ENCODE measurements around the gene MCCD1. TPM values are rescaled to one million over a fixed set of nuclear protein-coding genes. Genes with fewer than 3 reads are reported as not detected.
A peak's percentile ranks its signal among the peaks of the same experiment; 100 is the strongest.
"Not testable (repeated sequence)": the region's sequence is repeated elsewhere in the genome, so short reads cannot be mapped to it uniquely, and the experiment has no call there.

The MCCD1 gene
- total RNA-seq = not detected
- not detected for polyA plus RNA-seq

GRCh38 chr6:31528821-31529328 lies at the start of gene MCCD1:
MCCD1 (plus strand) TSS chr6:31528962; CDS start chr6:31529015, 53 bp downstream.
- POLR2A ChIA-PET = interaction anchor here (1.8 kb wide), 1 partner anchor 12 kb away, joined by 12 read pairs; the partner anchor contains the start of gene DDX39B
- H3K27ac Mint-ChIP-seq = peak within 1 kb of the TSS in 4 of 8 donors; percentile 9 to 54 (median 36)
- no peak within 1 kb of the TSS for H3K4me3 Mint-ChIP-seq
- H3K9me3 ChIP-seq (ENCODE audit: low read length) = no peaks in the 10 kb centered on the region
- CTCF ChIA-PET = interaction anchor here (0.8 to 1.3 kb wide), 2 partner anchors 12 to 32 kb away, joined by 3 to 5 read pairs; partner anchors contain the start of gene DDX39B
- H3K4me1 ChIP-seq (ENCODE audit: insufficient read depth, low read length) = no peaks in the 10 kb centered on the region
- H3K9me3 Mint-ChIP-seq = no peaks in the 10 kb centered on the region
- peaks cover 5 to 47% (median 16%) of the 10 kb centered on the region in 3 donors for H3K36me3 Mint-ChIP-seq
- peaks cover 31% of the 10 kb centered on the region for H3K36me3 ChIP-seq (ENCODE audit: insufficient read depth, low read length)
- no peak within 1 kb of the TSS for H3K4me3 ChIP-seq (ENCODE audit: low read length)
- no peak for DNase-seq
- H3K4me1 Mint-ChIP-seq = peaks cover 12 to 21% (median 18%) of the 10 kb centered on the region in 3 donors
- H3K27me3 Mint-ChIP-seq = no peaks in the 10 kb centered on the region
- no peak within 1 kb of the TSS for H3K27ac ChIP-seq (ENCODE audit: low read depth, low read length)
- H3K27me3 ChIP-seq (ENCODE audit: insufficient read depth, low read length, poor library complexity, severe bottlenecking) = no peaks in the 10 kb centered on the region

- no peaks in the 10 kb centered on the region for H3K9me3 ChIP-seq (ENCODE audit: low read length)
- H3K4me1 ChIP-seq (ENCODE audit: insufficient read depth, low read length) = no peaks in the 10 kb centered on the region
- no peaks in the 10 kb centered on the region for H3K27me3 Mint-ChIP-seq
- CTCF ChIA-PET = no interaction called here
- peaks cover 23 to 40% (median 26%) of the 10 kb centered on the region in 3 donors for H3K4me1 Mint-ChIP-seq
- no peak overlapping the region for H3K4me3 ChIP-seq (ENCODE audit: low read length)
- H3K36me3 Mint-ChIP-seq = peaks cover 0 to 5% (median 1%) of the 10 kb centered on the region in 3 donors
- POLR2A ChIA-PET = no interaction called here
- H3K36me3 ChIP-seq (ENCODE audit: insufficient read depth, low read length) = no peaks in the 10 kb centered on the region
- no peaks in the 10 kb centered on the region for H3K27me3 ChIP-seq (ENCODE audit: insufficient read depth, low read length, poor library complexity, severe bottlenecking)
- no peaks in the 10 kb centered on the region for H3K9me3 Mint-ChIP-seq
- H3K27ac ChIP-seq (ENCODE audit: low read depth, low read length) = no peak overlapping the region
- H3K4me3 Mint-ChIP-seq = no peak overlapping the region
- H3K27ac Mint-ChIP-seq = peak overlapping the region in 4 of 8 donors; percentile 64 to 82 (median 74)
- no peak for DNase-seq
Observed at GRCh38 chr6:31479151-31479932, 49.4 kb upstream of the MCCD1 start.

DNA sequence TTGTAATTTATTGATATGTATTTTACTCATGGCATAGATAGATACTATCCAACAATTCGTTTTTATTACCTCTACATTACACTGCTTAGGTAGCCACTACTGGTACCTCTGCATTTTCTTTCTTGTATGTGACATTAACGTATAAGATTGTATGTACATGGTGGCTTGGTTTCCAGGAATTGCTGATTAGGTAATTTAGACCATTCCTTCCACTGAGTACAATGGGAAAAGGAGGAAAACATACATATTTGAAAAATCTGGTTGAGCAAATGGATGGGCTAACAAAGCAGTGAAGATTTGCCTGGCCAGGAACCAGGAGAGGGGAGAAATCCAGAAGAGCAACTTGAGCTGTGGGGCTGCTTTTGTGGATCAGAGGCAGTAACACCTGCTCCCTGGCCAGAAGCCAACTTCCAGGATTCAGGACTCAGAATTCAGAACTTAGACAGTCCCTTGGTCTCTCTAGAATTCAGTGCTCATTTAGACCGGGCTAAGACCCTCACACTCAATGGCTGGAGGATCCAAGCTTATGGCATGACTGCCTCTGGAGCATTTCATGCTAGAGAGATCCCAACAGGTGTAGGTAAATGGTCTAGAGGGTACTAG lies 48.7 kb upstream of the MCCD1 start:
- H3K4me3 Mint-ChIP-seq = no peak overlapping the region
- Histone ChIP-seq H3K4me1 (ENCODE audit: insufficient read depth, low read length) (no peaks in the 10 kb centered on the region), H3K4me3 (ENCODE audit: low read length) (no peak overlapping the region), H3K27me3 (ENCODE audit: insufficient read depth, low read length, poor library complexity, severe bottlenecking) (no peaks in the 10 kb centered on the region), H3K36me3 (ENCODE audit: insufficient read depth, low read length) (no peaks in the 10 kb centered on the region), H3K27ac (ENCODE audit: low read depth, low read length) (no peak overlapping the region), H3K9me3 (ENCODE audit: low read length) (no peaks in the 10 kb centered on the region)
- H3K27me3 Mint-ChIP-seq = no peaks in the 10 kb centered on the region
- no peak for DNase-seq
- ChIA-PET POLR2A (no interaction called here), CTCF (no interaction called here)
- H3K9me3 Mint-ChIP-seq = no peaks in the 10 kb centered on the region
- H3K36me3 Mint-ChIP-seq = peaks cover 0 to 2% (median 1%) of the 10 kb centered on the region in 3 donors
- peaks cover 17 to 33% (median 20%) of the 10 kb centered on the region in 3 donors for H3K4me1 Mint-ChIP-seq
- H3K27ac Mint-ChIP-seq = peak overlapping the region in 3 of 8 donors; percentile 1 to 61 (median 60)

GRCh38 chr6:31480574-31480973 lies 48.2 kb upstream of the MCCD1 start:
- Mint-ChIP-seq H3K36me3 (peaks cover 0 to 1% (median 0%) of the 10 kb centered on the region in 3 donors), H3K27me3 (no peaks in the 10 kb centered on the region), H3K4me3 (no peak overlapping the region), H3K4me1 (peaks cover 12 to 27% (median 14%) of the 10 kb centered on the region in 3 donors), H3K9me3 (no peaks in the 10 kb centered on the region), H3K27ac (no peak overlapping the region)
- ChIA-PET CTCF (no interaction called here), POLR2A (no interaction called here)
- Histone ChIP-seq H3K4me1 (ENCODE audit: insufficient read depth, low read length) (no peaks in the 10 kb centered on the region), H3K4me3 (ENCODE audit: low read length) (no peak overlapping the region), H3K9me3 (ENCODE audit: low read length) (no peaks in the 10 kb centered on the region), H3K27ac (ENCODE audit: low read depth, low read length) (no peak overlapping the region), H3K36me3 (ENCODE audit: insufficient read depth, low read length) (no peaks in the 10 kb centered on the region), H3K27me3 (ENCODE audit: insufficient read depth, low read length, poor library complexity, severe bottlenecking) (no peaks in the 10 kb centered on the region)
- no peak for DNase-seq

GRCh38 chr6:31483392-31483791 lies 45.4 kb upstream of the MCCD1 start:
- CTCF ChIA-PET = interaction anchor here (0.7 to 1.5 kb wide), 4 partner anchors 9 to 41 kb away, joined by 3 to 4 read pairs (median 4); no protein-coding TSS in a partner anchor
- no peaks in the 10 kb centered on the region for H3K9me3 Mint-ChIP-seq

DNA sequence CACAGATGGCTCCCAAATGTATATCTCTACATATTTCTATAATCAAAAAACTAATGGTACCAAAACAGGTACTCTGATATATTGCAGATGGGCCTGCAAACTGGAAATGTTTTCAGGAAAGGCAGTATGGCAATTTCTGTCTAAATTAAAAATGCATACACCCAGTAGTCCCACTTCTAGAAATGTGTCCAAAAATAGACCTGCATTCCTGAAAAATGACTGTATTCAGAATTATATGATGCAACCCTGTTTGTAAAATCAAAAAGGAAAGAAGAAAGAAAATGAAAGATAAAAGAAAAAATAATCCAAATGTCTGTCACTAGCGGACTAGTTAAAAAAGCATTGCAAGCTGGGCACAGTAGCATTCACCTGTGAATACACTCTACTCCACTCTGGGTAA lies 43.7 kb upstream of the MCCD1 start:
- Mint-ChIP-seq H3K36me3 (peaks cover 0 to 2% (median 1%) of the 10 kb centered on the region in 3 donors), H3K27me3 (no peaks in the 10 kb centered on the region), H3K4me3 (no peak overlapping the region), H3K27ac (no peak overlapping the region), H3K4me1 (peaks cover 0 to 2% (median 1%) of the 10 kb centered on the region in 3 donors), H3K9me3 (no peaks in the 10 kb centered on the region)
- ChIA-PET POLR2A (no interaction called here), CTCF (no interaction called here)
- Histone ChIP-seq H3K27ac (ENCODE audit: low read depth, low read length) (no peak overlapping the region), H3K27me3 (ENCODE audit: insufficient read depth, low read length, poor library complexity, severe bottlenecking) (no peaks in the 10 kb centered on the region), H3K9me3 (ENCODE audit: low read length) (no peaks in the 10 kb centered on the region), H3K4me3 (ENCODE audit: low read length) (no peak overlapping the region), H3K4me1 (ENCODE audit: insufficient read depth, low read length) (no peaks in the 10 kb centered on the region), H3K36me3 (ENCODE audit: insufficient read depth, low read length) (no peaks in the 10 kb centered on the region)
- no peak for DNase-seq

More at GRCh38 chr6:31483392-31483791, 45.4 kb upstream of the MCCD1 start:
- Mint-ChIP-seq H3K4me1 (peaks cover 0 to 6% (median 3%) of the 10 kb centered on the region in 3 donors), H3K27me3 (no peaks in the 10 kb centered on the region), H3K36me3 (peaks cover 0 to 1% (median 0%) of the 10 kb centered on the region in 3 donors), H3K27ac (no peak overlapping the region), H3K4me3 (no peak overlapping the region)
- no peaks in the 10 kb centered on the region for H3K36me3 ChIP-seq (ENCODE audit: insufficient read depth, low read length)
- no peak for DNase-seq
- no peak overlapping the region for H3K4me3 ChIP-seq (ENCODE audit: low read length)
- H3K9me3 ChIP-seq (ENCODE audit: low read length) = no peaks in the 10 kb centered on the region
- H3K4me1 ChIP-seq (ENCODE audit: insufficient read depth, low read length) = no peaks in the 10 kb centered on the region
- H3K27me3 ChIP-seq (ENCODE audit: insufficient read depth, low read length, poor library complexity, severe bottlenecking) = no peaks in the 10 kb centered on the region
- POLR2A ChIA-PET = no interaction called here
- no peak overlapping the region for H3K27ac ChIP-seq (ENCODE audit: low read depth, low read length)

GRCh38 chr6:31486065-31486837 lies 42.5 kb upstream of the MCCD1 start:
- H3K4me3 Mint-ChIP-seq; H3K4me1 Mint-ChIP-seq; H3K36me3 ChIP-seq (ENCODE audit: insufficient read depth, low read length); CTCF ChIA-PET; H3K4me1 ChIP-seq (ENCODE audit: insufficient read depth, low read length); H3K27me3 ChIP-seq (ENCODE audit: insufficient read depth, low read length, poor library complexity, severe bottlenecking); H3K36me3 Mint-ChIP-seq; H3K4me3 ChIP-seq (ENCODE audit: low read length); POLR2A ChIA-PET; H3K27me3 Mint-ChIP-seq; DNase-seq; H3K27ac ChIP-seq (ENCODE audit: low read depth, low read length); H3K27ac Mint-ChIP-seq; H3K9me3 Mint-ChIP-seq; H3K9me3 ChIP-seq (ENCODE audit: low read length): not testable (repeated sequence)

All from CD8-positive, alpha-beta memory T cell (primary cell).